Measurements from ENCODE around the gene MYBPC3. TPM values are rescaled to one million over a fixed set of nuclear protein-coding genes. Genes with fewer than 3 reads are reported as not detected.

The MYBPC3 gene
- total and polyA plus RNA-seq, 2 experiments from 2014 or later = not detected

DNA sequence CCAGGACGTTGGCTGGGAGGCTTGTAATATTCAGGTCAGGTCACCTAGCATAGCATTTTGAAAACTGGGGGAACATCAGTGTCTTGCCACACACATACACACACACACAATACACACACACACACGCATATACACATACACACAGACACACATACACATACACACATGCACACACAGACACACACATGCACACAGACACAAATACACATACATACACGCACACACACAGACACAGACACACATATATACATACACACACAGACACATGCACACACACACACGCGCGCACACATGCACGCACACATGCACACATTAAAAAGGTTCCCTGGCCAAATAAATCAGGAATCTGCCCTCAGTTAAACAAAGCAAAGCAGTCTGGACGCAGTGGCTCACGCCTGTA, 12.5 kb downstream of the MYBPC3 start (continued):
- no peak for TF ChIP-seq ETS1 (IDR thresholded peaks at IDR 0.05)

- no peak for ATAC-seq
- Mint-ChIP-seq H3K4me3 (no peak overlapping the region), H3K9me3 (no peaks in the 10 kb centered on the region), H3K27me3 (ENCODE audit: insufficient read depth, low read depth, poor library complexity) (peaks cover 11% of the 10 kb centered on the region), H3K36me3 (ENCODE audit: low read depth) (no peaks in the 10 kb centered on the region; the same call in 2 of the 3 replicates), H3K27ac (no peak overlapping the region), H3K4me1 (no peaks in the 10 kb centered on the region)
- Histone ChIP-seq H2AFZ (no peak overlapping the region), H3K9me2 (ENCODE audit: insufficient read depth) (no peaks in the 10 kb centered on the region), H3K4me2 (no peak overlapping the region), H3K79me2 (replicated peaks; ENCODE audit: insufficient read depth) (no peaks in the 10 kb centered on the region), H4K20me1 (replicated peaks; ENCODE audit: insufficient read depth) (no peaks in the 10 kb centered on the region), H3K4me3 (no peak overlapping the region), H3K27ac (ENCODE audit: low read depth) (no peak overlapping the region), H3K4me1 (ENCODE audit: insufficient read depth) (no peaks in the 10 kb centered on the region), H3K27me3 (ENCODE audit: insufficient read depth) (no peaks in the 10 kb centered on the region), H3F3A (replicated peaks; ENCODE audit: low read depth) (no peaks in the 10 kb centered on the region), H3K36me3 (ENCODE audit: insufficient read depth) (no peaks in the 10 kb centered on the region)
- DNase-seq (ENCODE audit: low spot score) = no peak
- TF ChIP-seq EZH2 (IDR thresholded peaks at IDR 0.05; ENCODE audit: low read depth, unreplicated experiment) (no peak), ZNF331 (CRISPR knock-in tag; IDR thresholded peaks at IDR 0.05; ENCODE audit: low read depth) (no peak), ZNF114 (CRISPR knock-in tag; IDR thresholded peaks at IDR 0.05) (no peak), POLR2AphosphoS5 (IDR thresholded peaks at IDR 0.05; ENCODE audit: low read depth) (no peak), NANOG (IDR thresholded peaks at IDR 0.05; ENCODE audit: borderline replicate concordance) (no peak), EZH2phosphoT487 (IDR thresholded peaks at IDR 0.05; ENCODE audit: unreplicated experiment) (no peak), STAT1 (IDR thresholded peaks at IDR 0.05; ENCODE audit: unreplicated experiment) (no peak), CREB1 (CRISPR knock-in tag; IDR thresholded peaks at IDR 0.05; ENCODE audit: low read depth) (no peak), REST (IDR thresholded peaks at IDR 0.05; ENCODE audit: unreplicated experiment) (no peak)
- TF ChIP-seq, protein P1, sequence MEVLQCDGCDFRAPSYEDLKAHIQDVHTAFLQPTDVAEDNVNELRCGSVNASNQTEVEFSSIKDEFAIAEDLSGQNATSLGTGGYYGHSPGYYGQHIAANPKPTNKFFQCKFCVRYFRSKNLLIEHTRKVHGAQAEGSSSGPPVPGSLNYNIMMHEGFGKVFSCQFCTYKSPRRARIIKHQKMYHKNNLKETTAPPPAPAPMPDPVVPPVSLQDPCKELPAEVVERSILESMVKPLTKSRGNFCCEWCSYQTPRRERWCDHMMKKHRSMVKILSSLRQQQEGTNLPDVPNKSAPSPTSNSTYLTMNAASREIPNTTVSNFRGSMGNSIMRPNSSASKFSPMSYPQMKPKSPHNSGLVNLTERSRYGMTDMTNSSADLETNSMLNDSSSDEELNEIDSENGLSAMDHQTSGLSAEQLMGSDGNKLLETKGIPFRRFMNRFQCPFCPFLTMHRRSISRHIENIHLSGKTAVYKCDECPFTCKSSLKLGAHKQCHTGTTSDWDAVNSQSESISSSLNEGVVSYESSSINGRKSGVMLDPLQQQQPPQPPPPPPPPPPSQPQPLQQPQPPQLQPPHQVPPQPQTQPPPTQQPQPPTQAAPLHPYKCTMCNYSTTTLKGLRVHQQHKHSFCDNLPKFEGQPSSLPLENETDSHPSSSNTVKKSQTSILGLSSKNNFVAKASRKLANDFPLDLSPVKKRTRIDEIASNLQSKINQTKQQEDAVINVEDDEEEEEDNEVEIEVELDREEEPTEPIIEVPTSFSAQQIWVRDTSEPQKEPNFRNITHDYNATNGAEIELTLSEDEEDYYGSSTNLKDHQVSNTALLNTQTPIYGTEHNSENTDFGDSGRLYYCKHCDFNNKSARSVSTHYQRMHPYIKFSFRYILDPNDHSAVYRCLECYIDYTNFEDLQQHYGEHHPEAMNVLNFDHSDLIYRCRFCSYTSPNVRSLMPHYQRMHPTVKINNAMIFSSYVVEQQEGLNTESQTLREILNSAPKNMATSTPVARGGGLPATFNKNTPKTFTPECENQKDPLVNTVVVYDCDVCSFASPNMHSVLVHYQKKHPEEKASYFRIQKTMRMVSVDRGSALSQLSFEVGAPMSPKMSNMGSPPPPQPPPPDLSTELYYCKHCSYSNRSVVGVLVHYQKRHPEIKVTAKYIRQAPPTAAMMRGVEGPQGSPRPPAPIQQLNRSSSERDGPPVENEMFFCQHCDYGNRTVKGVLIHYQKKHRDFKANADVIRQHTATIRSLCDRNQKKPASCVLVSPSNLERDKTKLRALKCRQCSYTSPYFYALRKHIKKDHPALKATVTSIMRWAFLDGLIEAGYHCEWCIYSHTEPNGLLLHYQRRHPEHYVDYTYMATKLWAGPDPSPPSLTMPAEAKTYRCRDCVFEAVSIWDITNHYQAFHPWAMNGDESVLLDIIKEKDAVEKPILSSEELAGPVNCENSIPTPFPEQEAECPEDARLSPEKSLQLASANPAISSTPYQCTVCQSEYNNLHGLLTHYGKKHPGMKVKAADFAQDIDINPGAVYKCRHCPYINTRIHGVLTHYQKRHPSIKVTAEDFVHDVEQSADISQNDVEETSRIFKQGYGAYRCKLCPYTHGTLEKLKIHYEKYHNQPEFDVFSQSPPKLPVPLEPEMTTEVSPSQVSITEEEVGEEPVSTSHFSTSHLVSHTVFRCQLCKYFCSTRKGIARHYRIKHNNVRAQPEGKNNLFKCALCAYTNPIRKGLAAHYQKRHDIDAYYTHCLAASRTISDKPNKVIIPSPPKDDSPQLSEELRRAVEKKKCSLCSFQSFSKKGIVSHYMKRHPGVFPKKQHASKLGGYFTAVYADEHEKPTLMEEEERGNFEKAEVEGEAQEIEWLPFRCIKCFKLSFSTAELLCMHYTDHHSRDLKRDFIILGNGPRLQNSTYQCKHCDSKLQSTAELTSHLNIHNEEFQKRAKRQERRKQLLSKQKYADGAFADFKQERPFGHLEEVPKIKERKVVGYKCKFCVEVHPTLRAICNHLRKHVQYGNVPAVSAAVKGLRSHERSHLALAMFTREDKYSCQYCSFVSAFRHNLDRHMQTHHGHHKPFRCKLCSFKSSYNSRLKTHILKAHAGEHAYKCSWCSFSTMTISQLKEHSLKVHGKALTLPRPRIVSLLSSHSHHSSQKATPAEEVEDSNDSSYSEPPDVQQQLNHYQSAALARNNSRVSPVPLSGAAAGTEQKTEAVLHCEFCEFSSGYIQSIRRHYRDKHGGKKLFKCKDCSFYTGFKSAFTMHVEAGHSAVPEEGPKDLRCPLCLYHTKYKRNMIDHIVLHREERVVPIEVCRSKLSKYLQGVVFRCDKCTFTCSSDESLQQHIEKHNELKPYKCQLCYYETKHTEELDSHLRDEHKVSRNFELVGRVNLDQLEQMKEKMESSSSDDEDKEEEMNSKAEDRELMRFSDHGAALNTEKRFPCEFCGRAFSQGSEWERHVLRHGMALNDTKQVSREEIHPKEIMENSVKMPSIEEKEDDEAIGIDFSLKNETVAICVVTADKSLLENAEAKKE (CRISPR knock-in tag; IDR thresholded peaks at IDR 0.05) = no peak
- TF ChIP-seq, protein P2, sequence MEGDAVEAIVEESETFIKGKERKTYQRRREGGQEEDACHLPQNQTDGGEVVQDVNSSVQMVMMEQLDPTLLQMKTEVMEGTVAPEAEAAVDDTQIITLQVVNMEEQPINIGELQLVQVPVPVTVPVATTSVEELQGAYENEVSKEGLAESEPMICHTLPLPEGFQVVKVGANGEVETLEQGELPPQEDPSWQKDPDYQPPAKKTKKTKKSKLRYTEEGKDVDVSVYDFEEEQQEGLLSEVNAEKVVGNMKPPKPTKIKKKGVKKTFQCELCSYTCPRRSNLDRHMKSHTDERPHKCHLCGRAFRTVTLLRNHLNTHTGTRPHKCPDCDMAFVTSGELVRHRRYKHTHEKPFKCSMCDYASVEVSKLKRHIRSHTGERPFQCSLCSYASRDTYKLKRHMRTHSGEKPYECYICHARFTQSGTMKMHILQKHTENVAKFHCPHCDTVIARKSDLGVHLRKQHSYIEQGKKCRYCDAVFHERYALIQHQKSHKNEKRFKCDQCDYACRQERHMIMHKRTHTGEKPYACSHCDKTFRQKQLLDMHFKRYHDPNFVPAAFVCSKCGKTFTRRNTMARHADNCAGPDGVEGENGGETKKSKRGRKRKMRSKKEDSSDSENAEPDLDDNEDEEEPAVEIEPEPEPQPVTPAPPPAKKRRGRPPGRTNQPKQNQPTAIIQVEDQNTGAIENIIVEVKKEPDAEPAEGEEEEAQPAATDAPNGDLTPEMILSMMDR (conservative IDR thresholded peaks at IDR 0.05; ENCODE audit: low read depth in 2 of 2) = no peak
These were observed 13.9 kb downstream of the MYBPC3 start for GRCh38 chr11:47338396-47339241.

All from GM23338 (cell line).